ENCODE results near the gene SH2D5.

SH2D5 gene

DNA sequence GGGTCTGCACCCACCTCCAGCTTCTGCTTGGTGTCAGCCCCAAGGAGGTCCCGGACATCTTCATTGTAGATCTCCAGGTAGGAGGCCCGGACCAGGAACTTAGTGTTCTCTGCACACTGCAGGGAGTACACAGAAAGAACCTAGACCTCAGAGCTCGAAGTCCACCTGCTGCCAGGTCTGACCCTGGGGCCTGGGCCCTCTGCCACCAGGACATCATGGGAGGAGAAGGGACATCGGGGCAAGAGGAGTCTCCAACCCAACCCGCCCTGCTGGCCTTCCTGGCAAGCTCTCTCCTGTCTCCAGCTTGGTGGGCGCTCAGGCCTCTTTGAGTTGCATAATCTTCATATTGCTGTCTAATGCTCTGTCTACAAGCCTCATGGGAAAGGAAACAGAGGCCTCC, 19.1 kb downstream of the SH2D5 start:
- no peak for DNase-seq (ENCODE audit: low spot score)

DNA sequence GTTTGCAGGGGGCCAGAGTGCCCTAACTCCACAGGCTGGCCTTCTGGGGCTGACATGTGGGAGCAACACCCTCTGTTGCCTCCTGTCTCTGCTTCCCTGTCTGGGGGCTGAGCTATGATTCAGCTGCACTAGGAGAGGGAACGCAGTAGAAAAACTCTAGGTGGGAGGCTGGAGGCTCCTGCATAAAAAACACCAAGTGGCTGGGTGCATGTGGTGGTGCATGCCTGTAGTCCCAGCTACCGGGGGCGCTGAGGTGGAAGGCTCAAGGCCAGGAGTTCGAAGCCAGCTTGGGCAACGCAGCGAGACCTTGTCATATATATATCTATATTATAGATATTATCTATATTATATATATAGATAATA, 20.3 kb downstream of the SH2D5 start:
- DNase-seq (ENCODE audit: low spot score): no peak

DNA sequence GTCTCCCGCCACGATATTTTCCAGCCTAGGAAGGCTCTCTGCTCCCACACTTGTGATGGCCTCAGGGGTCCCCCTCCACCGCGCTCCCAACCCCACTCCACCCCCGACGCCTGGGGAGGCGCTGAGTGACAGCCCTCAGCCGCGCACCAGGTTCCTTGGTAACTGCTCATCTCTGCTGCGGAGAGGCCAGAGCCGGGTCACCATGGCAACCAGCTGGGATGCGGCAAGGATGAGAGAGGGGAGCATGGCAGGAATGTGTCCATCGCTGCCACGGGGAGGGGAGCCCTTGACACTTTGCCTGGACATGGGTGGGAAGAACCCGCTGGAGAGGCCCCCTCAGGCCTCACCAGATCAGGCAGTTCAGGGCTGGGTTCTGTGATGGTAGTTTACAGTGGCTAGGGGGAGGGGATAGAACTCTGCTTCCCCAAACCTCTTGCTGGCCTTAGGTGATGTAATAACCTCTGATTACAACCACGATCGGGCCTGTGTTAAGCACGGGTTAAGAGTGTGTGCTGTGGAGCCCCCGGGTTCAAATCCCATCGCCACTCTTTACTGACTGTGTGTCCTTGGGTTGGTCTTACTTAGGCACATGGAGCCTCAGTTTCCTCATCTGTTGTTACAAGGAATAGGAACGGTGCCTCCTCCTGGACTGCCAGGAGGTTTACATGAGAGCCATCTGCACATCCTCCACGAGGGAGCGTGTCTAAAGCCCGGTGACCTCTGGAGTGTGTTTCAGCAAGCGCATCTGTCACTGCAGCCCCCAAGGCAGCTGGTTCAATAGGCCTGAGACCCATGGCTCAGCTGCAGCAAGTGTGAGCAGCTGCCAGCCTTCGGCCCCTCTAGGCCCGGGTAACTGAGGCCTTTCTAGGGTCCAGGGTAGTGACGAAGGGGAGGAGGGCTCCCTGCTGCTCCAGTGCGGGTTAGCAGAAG, 21.0 kb downstream of the SH2D5 start:
- no peak for DNase-seq (ENCODE audit: low spot score)

DNA sequence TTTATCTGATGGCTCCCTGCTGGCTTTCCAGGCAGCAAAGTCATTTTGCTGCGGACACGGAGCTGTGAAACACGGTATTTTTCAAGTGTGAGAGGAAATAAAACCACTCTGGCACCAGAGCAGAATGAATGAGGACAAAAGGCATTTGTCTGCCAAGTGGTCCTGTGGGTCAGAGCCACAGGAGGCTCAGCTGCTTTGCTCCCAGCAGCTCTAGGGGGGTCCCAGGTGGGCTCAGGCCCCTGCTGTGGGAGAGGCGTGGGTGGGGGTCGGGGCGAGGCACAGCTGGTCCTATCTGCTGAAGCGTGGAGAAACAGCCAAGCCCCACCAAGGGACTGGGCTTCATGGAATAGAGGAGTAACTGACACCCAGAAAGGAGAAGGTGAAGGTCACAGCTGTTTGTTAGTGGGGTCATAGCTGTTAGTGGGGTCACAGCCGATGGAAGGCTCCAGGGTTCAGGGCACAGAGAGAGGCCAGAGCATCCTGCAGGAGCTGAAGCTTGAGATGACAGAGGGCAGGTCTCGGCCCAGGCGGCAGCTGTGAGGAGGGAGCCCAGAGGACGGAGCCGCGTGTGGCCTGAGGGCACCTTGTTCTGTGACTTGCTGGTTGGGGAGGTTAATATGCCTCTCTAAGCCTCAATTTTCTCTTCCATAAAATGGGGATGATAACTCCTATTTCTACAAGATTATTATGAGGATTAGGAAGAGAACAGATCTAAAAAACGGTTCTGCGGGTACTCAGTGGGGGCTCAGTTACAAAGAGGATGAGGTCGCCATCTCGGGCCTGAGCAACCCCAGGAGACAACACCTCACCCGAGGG, 21.8 kb downstream of the SH2D5 start:
- DNase-seq (ENCODE audit: low spot score): no peak

DNA sequence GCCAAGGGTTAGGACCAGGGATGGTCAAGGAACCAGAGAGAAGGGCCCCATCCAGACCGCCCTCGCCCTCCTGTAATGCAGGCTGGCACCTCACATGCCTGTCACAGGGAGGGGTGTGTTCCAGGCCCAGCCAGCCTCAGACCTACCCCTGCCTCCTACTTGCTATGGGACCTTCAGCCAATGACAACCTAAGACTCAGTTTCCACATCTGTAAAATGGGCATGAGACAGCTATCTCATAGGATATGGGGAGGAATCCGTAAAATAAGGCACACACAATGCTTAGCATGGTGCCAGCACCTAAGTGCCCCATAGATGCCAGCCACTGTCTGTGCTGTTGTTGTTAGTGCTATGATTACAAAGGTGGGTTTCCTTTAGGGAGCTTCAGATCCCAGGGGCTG, 22.6 kb downstream of the SH2D5 start:
- DNase-seq (ENCODE audit: low spot score): no peak

DNA sequence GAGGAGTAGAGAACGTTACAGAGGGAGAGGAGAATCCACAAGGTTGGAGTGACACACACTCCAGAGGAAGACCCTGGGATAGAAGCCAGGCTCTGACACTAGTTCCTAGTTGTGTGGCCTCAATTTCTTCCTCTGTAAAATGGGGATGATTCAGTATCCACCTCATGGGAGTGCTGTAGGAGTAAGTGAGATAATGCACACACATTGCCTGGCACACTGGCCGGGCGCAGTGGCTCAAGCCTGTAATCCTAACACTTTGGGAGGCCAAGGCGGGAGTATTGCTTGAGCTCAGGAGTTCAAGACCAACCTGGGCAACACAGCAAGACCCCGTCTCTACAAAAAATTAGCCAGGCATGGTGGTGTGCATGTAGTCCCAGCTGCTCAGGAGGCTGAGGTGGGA, 23.6 kb downstream of the SH2D5 start:
- DNase-seq (ENCODE audit: low spot score): no peak

DNA sequence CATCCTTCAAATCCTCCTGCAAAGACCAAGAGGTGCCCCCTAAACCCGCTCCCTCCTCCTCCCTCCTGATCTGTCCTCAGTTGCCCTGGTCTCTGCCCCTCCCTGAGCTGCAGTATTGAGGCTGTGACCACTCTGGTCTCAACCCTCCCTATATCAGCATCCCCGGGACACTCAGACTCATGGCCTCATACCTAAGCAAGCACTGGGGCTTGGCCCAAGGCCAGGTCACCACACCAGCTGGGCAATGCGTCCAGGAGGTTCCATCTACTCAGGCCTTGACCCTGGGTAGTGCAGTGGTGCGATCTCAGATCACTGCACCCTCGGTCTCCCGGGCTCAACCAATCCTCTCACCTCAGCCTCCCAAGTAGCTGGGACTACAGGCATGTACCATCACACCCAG, 24.4 kb downstream of the SH2D5 start:
- DNase-seq (ENCODE audit: low spot score): no peak

DNA sequence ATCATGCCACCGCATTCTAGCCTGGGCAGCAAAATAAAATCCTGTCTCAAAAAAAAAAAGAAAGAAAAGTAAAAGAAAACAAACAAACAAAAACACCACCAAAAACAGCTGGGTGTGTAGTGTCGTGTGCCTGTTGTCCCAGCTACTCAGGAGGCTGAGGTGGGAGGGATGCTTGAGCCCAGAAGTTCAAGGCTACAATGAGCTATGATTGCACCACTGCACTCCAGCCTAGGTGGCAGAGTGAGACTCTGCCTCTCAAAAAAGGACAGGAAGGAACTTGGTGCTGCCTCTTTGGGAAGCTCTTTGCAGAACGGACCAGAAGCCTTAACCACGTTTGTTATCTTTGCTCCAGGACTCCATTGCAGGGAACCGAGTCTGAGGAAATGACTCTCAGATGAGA, 25.7 kb downstream of the SH2D5 start:
- no peak for DNase-seq (ENCODE audit: low spot score)

DNA sequence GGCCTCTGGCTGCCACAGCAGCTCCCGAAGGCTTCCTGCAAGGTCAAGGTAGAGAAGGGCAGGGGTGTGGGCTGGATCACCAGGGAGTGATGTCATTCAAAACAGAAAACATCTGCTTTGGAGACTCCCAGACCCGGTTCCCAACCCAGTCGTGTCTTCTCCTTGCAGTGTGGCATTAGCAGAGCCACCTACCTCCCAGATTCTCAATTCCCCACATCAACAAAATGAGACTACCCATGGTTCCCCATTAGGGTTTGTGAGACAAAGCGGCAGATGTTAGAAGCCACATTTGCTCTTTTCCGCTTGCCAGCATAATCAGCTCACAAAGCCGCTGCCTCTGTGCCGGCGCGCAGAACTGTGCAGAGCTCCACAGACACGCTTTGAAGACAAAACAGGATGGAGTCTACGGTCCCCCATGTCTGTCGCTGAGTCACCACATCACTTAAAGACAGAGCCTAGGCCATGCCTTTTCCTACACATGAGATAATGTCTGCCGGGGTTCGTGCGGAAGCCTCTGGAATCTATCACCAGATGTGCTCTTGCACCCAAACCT, 27.2 kb downstream of the SH2D5 start:
- no peak for DNase-seq (ENCODE audit: low spot score)

DNA sequence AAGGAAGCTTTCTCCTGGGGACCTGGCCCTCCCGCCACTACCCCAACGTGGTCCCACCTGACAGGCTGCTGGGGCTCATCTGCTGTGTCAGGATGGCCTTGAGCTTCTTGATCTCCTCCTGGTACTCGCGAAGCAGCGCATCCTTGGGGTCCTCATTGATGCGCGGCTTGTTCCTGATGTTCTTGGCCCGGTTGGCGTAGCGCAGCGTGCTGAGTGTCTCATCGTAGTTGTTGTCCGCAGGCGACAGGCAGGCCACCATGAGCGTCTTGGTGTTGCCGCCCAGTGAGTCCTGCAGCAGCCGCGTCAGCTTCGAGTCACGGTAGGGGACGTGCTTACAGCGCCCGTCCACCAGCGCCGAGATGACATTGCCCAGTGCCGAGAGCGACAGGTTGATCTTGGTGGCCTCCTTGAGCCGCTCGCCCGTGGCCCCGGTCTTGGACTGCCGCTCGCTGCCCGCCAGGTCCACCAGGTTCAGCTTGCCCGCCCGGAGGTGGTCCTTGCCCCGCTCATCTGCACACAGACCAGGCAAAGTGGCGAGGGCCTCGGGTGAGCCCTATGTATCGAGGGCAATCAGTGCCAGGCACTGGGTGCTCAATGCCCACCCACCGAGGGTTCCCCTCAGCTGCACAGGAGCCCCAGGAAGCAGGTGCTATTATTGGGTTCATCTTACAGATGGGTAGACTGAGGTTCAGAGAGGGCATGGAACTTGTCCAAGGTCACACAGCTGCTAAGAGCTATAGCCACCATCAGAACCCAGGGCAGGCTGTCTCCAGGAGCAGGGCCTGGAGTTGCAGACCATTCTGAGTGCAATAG, 27.9 kb downstream of the SH2D5 start:
- DNase-seq (ENCODE audit: low spot score): no peak

DNA sequence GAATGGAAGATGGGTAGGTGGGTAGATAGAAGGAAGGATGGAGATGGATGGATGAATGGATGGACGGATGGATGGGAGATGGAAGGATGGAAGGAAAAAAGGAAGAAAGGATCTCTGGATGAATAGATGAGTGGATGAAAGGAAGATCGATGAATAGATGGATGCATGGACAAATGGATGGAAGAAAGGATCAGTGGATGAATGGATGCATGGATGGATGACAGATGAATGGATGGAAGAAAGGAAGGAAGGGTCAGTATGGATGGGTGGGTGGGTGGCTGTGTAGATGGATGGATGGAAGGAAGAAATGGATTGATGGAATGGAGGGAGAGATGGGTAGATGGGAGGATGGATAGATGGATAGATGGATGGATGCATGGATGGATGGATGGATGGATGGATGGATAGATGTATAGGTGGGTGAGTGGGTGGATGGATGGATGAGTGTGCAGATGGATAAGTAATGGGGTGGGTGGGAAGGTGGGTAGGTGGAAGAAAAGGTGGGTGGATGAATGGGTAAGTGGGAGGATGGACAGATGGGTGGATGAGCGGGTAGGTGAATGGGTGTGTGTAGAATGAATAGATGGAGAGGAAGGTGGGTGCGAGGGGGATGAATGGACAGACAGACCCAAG, 29.3 kb downstream of the SH2D5 start:
- DNase-seq (ENCODE audit: low spot score): no peak

DNA sequence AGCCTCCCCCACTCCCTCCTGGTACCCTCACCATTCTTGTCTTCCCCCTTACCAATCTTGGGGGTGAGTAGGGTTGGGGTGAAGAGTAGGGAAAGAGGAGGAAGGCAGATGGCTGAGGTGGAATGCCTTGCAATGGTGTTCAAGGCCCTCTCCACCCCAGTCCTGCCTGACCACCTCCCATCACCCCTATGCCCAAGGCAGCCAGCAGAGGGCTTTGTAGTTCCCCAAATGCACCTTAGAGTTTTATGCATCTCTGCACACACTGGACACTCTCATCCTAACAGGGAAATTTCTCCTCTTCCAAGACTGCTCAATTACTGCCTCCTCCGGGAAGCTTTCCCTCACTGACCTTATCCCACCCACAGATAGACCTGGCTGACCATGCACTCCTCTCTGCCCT, 30.1 kb downstream of the SH2D5 start:
- no peak for DNase-seq (ENCODE audit: low spot score)

DNA sequence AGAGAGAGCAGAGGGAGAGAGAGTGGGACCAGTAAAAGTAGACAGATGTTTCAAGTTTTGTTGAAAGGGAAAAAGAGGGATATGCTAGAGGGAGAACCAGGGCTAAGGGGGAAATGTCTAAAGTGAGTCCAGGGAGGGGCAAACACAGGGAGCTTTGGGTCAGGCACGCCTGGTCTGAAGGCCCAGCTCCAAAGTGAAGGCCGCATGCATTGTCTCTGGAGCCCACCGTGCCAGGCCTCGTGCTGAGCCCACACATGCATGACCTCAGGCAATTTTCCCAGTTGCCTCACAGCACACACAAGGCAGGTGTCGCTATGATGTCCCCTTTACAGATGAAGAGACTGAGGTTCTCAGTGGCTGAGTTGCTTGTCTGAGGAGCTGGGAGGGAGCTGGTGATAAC, 30.7 kb downstream of the SH2D5 start:
- no peak for DNase-seq (ENCODE audit: low spot score)

DNA sequence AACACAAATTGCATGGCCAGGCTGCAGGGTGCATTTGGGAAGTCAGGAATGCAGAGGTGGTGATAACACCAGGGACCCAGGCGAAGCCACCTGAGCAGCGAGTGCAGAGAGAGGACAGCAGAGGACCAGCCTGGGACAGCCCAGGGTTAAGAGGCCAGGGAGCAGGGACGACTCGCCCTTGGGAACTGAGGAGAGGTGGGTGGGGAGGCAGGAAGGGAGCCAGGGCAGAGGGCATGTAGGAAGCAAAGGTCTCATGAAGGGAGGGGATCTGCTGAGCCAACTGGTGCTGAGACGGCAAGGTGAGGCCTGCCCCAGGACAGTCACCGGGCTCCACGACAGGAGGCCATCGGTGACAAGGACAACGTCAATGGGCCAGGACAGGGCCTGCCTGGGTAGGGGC, 31.1 kb downstream of the SH2D5 start:
- DNase-seq (ENCODE audit: low spot score): no peak

DNA sequence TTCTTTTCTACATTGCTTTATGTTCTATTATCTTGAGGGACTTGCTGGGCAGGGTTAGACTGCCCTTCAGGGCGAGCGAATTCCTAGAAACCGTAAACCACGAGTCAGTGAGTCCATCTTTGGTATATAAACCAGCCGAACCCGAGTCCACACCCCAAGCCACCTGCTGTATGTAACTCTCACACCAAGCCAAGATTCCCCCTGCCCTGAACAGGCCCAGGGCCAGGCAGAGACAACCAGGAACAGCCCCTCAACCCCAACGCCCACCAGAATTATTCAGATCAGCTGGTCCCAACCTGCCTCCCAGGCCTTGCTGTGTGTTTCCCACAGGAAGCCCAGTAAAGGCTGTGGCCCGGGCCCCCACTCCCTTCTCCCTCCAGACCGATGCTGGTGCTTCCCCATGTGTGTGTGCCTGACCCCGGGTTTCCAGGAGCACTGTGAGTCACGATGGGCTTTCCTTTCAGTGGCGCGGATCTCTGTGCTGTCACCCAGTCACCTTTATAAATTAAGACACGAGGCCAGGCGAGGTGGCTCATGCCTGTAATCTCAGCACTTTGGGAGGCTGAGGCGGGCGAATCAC, 31.8 kb downstream of the SH2D5 start:
- no peak for DNase-seq (ENCODE audit: low spot score)

DNA sequence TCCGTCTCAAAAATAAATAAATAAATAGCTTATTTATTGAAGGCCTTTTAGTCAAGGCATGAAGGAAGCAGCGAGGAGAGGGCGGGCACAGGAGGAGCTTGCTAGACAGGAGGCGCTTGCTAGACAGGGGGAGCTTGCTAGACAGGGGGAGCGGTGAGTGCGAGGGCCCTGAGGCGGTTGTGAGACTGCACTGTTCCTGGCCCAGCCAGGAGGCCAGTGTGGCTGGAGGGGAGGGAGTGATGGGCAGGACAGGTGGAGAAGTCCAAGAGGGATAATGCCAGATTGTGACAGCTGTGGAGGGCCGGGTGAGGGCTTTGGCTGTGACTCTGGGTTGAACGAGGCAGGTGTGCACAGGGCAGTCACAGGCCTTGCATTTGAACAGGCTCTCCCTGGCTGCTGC, 32.9 kb downstream of the SH2D5 start:
- DNase-seq (ENCODE audit: low spot score): no peak

DNA sequence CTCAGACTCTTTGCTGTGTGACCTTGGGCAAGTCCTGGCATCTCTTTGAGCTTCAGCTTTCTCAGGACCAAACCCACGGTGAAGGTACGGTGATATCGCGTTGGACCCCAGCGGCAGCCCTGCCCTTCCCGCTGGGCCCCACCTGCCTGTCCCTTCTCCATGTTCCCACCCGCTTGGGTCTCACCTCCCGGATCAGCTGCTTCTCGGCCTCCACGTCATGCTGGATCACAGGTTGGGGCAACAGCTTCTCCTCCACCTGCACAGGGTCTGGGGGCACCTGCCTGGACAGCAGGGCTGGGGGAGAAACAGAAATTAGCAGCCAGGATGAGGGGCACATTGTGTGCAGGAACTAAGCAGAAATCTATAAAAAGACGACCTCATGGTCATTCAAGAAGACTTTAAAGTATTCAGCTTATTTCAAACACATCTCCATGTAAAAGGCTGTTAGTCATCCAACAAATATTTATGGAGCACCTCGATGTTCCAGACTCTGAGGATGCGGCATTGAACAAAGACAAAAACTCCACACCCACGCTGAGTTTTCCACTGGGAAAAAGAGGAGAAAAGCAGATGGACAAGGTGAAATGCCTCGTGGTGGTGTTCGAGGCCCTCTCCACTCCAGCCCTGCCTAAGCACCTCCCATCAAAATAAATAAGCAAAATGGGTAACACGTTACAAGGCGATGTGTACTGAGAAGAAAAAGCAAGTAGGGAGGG, 34.1 kb downstream of the SH2D5 start:
- DNase-seq (ENCODE audit: low spot score): no peak

DNA sequence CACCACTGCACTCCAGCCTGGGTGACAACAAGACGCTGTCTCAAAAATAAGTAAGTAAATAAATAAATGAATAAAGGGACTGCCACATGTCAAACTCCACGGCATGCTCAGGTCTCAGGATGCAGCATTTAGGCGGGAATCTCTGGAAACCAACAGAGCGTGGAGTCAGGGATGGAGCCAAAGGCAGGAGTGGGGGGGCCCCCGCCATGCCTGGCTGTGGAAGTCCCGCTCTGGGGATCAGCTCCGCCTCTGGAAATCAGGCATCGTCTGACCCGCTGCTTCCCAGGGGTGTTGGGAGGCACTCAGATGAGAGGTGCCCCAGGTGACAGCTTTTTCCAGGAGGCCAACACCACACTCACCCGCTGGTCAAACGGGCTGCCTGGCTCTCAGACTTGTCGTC, 34.9 kb downstream of the SH2D5 start:
- DNase-seq (ENCODE audit: low spot score): no peak

DNA sequence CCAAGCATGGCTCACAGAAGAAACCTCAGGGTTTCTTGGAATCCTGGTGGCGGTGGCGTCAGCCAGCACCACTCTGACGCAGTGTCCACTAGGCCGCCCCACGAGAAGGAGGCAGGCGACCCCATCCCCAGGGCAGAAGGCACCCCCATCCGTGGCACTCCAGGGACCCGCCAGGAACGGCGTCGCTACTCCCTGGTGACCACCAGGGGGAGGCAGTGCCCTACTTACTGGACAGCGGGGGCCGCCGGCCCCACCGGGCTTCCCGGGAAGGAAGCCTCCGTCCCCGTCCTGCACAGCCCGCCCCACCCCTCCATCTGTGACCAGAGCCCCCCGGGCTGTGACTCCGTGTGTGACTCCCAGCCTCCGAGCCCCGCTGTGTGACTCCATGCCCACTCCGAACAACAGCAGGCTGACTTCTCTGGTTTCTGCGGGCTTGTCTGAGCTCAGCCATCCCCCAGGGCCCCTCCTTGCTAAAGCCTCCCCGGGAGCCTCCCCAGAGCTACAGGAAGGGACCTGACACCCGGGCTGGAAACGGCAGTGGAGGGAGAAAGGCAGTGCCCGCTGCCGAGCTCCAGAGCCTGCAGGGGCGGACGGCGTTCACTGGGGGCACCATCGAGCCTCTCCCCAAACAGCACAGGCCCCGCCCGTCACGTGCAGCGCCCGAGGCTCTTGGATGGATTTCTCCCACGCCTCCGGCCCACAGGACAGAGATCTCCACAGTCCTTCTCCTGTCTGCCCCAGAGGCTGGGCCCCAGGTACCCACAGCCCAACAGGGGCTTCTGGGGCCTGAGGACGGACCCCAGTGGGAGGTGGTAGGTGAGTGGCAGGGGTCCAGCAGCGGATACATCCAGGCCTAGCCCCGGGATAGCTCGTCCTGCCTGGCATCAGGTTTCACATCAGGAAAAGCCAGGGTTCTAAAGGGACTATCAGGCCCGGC, 35.8 kb downstream of the SH2D5 start:
- peak; percentile 83 for DNase-seq (ENCODE audit: low spot score)

DNA sequence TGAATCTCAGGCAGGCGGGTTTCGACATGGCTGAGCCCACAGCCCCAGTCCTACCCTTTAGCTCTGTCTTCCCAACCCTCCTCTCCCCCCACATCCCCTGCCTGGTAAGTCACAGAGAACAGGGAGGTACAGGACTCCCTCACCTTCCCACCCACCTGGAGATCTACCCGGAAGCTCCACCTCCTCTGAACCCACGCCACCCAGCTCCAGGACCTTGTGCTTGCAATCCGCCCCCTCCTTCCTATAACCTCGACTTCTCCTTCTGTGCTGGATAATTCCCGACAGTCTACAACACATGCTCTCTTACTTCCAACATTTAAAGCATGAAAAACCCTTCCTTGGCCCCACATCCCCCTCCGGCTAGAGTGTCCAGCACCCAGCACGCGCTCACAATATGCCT, 37.0 kb downstream of the SH2D5 start:
- no peak for DNase-seq (ENCODE audit: low spot score)
